K562 (cell line): ENCODE measurements around the gene ALDH3B2. TPM values are rescaled to one million over a fixed set of nuclear protein-coding genes. Genes with fewer than 3 reads are reported as not detected.
A peak's percentile ranks its signal among the peaks of the same experiment; 100 is the strongest.

Source experiments
- CBX1 ChIP-seq: sonication (generic); IDR thresholded peaks from 2 replicates; pipeline ENCODE4 v1.6.1; 2016; ENCODE audit warnings: antibody characterized with exemption, low read depth, mild to moderate bottlenecking
- PHF20 ChIP-seq: fragments of 450-650 bp; IDR thresholded peaks from 2 replicates; pipeline ENCODE4 v1.6.1; 2018; ENCODE audit not compliant: partially characterized antibody
- RAD21 ChIP-seq, 2 experiments: fragments of 250-450 bp in 1 of 2; fragments of 450-650 bp in 1 of 2; sonication (Bioruptor Pico) in 1 of 2; formaldehyde crosslinking in 1 of 2; IDR thresholded peaks in 1 of 2; conservative IDR thresholded peaks in 1 of 2; 2 replicates each; pipeline versions ENCODE4 v1.4.0 to v1.8.0; 2020 to 2022; ENCODE audit warnings: mild to moderate bottlenecking in 2 of 2, moderate library complexity in 1 of 2
- RB1 ChIP-seq: fragments of 450-650 bp; IDR thresholded peaks from 2 replicates; pipeline ENCODE4 v1.6.1; 2017; ENCODE audit warnings: low read depth, mild to moderate bottlenecking
- polyA plus RNA-seq, 8 experiments: library from polyadenylated mRNA; depleted of rRNA in 4 of 8; stranded (reverse) in 5 of 8; unstranded in 3 of 8; fragments of >200 nt; fragmentation: Nextera tagmentation in 2 of 8; fragmentation: Illumina TruSeq in 1 of 8; extraction: Ambion mirVana in 2 of 8; extraction: Trizol in 1 of 8; gene quantifications; 2 replicates each; pipeline versions ENCODE4 v1.2.1 to v1.2.3, GENCODE V29; 2011 to 2014; ENCODE audit warnings: inconsistent platforms in 1 of 8, missing spikeins in 1 of 8
- total RNA-seq, 7 experiments: library from RNA; depleted of rRNA in 6 of 7; stranded (reverse); fragments of >200 nt in 6 of 7; fragmentation: Illumina TruSeq in 2 of 7; extraction: Trizol in 2 of 7; gene quantifications; 2 replicates each; pipeline versions ENCODE4 v1.2.1 to v1.2.3, GENCODE V29; 2011 to 2021; ENCODE audit warnings: low replicate concordance in 1 of 7
- TF ChIP-seq, protein P1 (sequence below): IDR thresholded peaks from 2 replicates; pipeline ENCODE4 v1.6.1; 2011; ENCODE audit warnings: borderline replicate concordance, low read depth, mild to moderate bottlenecking, moderate library complexity, low read length; ENCODE audit not compliant: insufficient read depth, poor library complexity, severe bottlenecking
- TF ChIP-seq, protein P2 (sequence below), 2 experiments: IDR thresholded peaks; 2 replicates each; pipeline ENCODE4 v1.6.1; 2012; ENCODE audit warnings: improper control_type of control experiment in 2 of 2, low read depth in 2 of 2, low read length in 2 of 2, borderline replicate concordance in 1 of 2

ALDH3B2 gene
- total and polyA plus RNA-seq, 9 of the 15 experiments (the other 6 are each of a cell fraction or from before 2014, with no cell fraction given), result not detected

DNA sequence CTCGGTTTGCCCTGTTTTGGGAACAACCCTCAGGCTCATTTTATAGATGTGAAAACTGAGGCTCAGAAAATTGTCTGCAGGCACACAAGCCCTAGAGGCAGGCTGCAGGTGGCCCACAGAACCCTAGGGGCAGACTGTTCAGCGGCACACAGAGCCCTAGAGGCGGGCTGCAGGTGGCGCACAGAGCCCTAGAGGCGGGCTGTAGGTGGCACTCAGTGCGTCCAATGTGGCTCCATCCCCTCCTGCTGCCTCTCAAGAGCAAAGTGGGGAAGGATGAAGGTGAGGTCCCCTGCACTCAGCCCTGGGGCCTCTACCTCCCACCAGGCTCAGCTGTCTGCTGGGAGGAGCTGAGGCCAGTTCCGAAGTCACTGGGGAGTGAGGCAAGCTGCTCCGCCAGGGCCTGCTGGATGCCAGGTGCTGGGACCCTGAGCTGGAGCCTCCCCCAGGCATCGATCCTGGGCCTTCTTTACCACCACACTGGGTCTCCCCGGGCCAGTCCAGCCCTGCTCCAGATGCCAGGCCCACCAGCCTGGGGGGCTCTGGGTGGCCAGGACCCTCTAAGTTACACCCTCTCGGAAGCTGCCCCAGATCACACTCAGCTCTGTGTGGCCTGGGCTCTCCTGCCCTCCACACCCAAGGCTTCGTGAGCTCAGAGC is 26.2 kb downstream of the ALDH3B2 start (continued):
- TF ChIP-seq, protein P1, sequence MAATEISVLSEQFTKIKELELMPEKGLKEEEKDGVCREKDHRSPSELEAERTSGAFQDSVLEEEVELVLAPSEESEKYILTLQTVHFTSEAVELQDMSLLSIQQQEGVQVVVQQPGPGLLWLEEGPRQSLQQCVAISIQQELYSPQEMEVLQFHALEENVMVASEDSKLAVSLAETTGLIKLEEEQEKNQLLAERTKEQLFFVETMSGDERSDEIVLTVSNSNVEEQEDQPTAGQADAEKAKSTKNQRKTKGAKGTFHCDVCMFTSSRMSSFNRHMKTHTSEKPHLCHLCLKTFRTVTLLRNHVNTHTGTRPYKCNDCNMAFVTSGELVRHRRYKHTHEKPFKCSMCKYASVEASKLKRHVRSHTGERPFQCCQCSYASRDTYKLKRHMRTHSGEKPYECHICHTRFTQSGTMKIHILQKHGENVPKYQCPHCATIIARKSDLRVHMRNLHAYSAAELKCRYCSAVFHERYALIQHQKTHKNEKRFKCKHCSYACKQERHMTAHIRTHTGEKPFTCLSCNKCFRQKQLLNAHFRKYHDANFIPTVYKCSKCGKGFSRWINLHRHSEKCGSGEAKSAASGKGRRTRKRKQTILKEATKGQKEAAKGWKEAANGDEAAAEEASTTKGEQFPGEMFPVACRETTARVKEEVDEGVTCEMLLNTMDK, result peak; percentile 49
- TF ChIP-seq RAD21 (CRISPR knock-in tag; conservative IDR thresholded peaks at IDR 0.05 in 1 of 2, IDR thresholded peaks at IDR 0.05 in 1 of 2) (peak in 1 of 2 experiments; percentile 54; a peak in 2 of 4 replicates), PHF20 (no peak), CBX1 (no peak), RB1 (0 out of 2 replicates have a peak, but pooled peaks have one; percentile 33)
- TF ChIP-seq, protein P2, sequence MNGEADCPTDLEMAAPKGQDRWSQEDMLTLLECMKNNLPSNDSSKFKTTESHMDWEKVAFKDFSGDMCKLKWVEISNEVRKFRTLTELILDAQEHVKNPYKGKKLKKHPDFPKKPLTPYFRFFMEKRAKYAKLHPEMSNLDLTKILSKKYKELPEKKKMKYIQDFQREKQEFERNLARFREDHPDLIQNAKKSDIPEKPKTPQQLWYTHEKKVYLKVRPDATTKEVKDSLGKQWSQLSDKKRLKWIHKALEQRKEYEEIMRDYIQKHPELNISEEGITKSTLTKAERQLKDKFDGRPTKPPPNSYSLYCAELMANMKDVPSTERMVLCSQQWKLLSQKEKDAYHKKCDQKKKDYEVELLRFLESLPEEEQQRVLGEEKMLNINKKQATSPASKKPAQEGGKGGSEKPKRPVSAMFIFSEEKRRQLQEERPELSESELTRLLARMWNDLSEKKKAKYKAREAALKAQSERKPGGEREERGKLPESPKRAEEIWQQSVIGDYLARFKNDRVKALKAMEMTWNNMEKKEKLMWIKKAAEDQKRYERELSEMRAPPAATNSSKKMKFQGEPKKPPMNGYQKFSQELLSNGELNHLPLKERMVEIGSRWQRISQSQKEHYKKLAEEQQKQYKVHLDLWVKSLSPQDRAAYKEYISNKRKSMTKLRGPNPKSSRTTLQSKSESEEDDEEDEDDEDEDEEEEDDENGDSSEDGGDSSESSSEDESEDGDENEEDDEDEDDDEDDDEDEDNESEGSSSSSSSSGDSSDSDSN (IDR thresholded peaks at IDR 0.05; ENCODE audit: borderline replicate concordance in 1 of 2, low read depth in 2 of 2, low read length in 2 of 2), result 0 out of 4 replicates have a peak, but pooled peaks of 1 of the 2 experiments have one; percentile 61
- TF ChIP-seq, all 486 proteins: peak for 7
